NB4 (cell line): ENCODE data around the gene CCM2L.

Source experiments
- MYC ChIP-seq: IDR thresholded peaks from 2 replicates; pipeline ENCODE4 v1.6.1; 2011; ENCODE audit warnings: low read depth, low read length
- POLR2A ChIP-seq: IDR thresholded peaks from 2 replicates; pipeline ENCODE4 v1.6.1; 2011; ENCODE audit warnings: mild to moderate bottlenecking; ENCODE audit not compliant: insufficient read length; ENCODE audit errors: extremely low read depth
- TF ChIP-seq, protein P1 (sequence below): IDR thresholded peaks from one replicate; pipeline ENCODE4 v1.5.1; 2012; ENCODE audit warnings: low read depth, low read length
- TF ChIP-seq, protein P2 (sequence below): IDR thresholded peaks from 2 replicates; pipeline ENCODE4 v1.6.1; 2011; ENCODE audit warnings: low read depth, low read length

DNA sequence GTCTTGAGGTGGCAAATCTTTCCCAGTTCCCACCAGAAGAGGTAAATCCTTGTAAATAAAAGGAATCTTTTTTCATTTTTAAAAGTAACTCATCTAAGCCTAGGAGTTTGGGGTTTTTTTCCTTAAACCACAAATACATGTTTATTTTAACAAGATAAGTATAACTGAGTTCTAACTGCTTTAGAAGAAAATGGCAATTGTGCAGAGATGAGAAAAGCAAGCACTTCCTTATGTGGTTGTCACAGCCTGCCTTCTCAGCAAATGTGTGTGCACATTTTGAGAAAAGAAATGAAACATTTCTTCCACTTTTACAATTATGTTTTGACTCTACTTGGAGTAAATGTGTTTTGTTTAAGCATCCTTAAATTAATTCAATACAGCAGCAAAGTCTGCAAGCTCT, 59.5 kb downstream of the CCM2L start:
- TF ChIP-seq, protein P1, sequence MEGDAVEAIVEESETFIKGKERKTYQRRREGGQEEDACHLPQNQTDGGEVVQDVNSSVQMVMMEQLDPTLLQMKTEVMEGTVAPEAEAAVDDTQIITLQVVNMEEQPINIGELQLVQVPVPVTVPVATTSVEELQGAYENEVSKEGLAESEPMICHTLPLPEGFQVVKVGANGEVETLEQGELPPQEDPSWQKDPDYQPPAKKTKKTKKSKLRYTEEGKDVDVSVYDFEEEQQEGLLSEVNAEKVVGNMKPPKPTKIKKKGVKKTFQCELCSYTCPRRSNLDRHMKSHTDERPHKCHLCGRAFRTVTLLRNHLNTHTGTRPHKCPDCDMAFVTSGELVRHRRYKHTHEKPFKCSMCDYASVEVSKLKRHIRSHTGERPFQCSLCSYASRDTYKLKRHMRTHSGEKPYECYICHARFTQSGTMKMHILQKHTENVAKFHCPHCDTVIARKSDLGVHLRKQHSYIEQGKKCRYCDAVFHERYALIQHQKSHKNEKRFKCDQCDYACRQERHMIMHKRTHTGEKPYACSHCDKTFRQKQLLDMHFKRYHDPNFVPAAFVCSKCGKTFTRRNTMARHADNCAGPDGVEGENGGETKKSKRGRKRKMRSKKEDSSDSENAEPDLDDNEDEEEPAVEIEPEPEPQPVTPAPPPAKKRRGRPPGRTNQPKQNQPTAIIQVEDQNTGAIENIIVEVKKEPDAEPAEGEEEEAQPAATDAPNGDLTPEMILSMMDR: no peak
- TF ChIP-seq, protein P2, sequence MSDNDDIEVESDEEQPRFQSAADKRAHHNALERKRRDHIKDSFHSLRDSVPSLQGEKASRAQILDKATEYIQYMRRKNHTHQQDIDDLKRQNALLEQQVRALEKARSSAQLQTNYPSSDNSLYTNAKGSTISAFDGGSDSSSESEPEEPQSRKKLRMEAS: no peak
- TF ChIP-seq MYC (no peak), POLR2A (no peak)
